Effector CD8-positive, alpha-beta T cell (primary cell): ENCODE results near the gene CATSPERD.
"Not testable (repeated sequence)": the region's sequence is repeated elsewhere in the genome, so short reads cannot be mapped to it uniquely, and the experiment has no call there.

Experiments used
- DNase-seq: peaks from one replicate; lab custom pipeline; 2025; lab: John Stamatoyannopoulos, UW

Gene CATSPERD

GRCh38 chr19:5686647-5687359 lies 33.6 kb upstream of the CATSPERD start:
- peak; percentile 92 for DNase-seq

DNA sequence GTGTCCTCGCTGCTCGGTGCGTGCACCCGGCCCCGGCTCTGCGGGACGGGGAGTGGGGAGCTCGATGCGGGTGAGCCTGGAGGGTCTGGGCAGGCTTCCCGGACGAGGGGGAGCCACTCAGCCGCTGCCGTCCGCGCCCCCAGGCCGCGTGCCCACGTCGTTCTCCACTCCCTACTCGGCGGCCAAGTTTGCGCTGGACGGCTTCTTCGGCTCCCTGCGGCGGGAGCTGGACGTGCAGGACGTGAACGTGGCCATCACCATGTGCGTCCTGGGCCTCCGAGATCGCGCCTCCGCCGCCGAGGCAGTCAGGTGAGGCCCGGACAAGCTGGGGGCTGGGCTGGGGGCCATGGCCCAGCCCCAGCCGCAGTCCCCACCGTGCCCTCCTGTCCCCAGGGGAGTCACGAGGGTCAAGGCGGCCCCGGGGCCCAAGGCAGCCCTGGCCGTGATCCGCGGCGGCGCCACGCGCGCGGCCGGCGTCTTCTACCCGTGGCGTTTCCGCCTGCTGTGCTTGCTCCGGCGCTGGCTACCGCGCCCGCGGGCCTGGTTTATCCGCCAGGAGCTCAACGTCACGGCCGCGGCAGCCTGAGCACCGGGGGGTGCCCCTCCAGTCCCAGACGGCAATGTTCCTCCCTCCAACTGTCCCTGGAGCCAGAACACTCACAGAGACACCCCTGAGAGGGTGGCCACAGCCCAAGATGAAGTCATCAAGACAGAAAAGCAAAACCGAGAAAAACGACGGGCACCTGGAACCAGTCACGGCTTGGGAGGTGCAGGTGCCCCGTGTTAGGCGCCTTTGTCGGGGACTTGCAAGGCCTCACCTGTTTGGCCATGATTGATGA lies 32.9 kb upstream of the CATSPERD start:
- no peak for DNase-seq

GRCh38 chr19:5688262-5688881 lies 32.1 kb upstream of the CATSPERD start:
- not testable (repeated sequence) for DNase-seq

DNA sequence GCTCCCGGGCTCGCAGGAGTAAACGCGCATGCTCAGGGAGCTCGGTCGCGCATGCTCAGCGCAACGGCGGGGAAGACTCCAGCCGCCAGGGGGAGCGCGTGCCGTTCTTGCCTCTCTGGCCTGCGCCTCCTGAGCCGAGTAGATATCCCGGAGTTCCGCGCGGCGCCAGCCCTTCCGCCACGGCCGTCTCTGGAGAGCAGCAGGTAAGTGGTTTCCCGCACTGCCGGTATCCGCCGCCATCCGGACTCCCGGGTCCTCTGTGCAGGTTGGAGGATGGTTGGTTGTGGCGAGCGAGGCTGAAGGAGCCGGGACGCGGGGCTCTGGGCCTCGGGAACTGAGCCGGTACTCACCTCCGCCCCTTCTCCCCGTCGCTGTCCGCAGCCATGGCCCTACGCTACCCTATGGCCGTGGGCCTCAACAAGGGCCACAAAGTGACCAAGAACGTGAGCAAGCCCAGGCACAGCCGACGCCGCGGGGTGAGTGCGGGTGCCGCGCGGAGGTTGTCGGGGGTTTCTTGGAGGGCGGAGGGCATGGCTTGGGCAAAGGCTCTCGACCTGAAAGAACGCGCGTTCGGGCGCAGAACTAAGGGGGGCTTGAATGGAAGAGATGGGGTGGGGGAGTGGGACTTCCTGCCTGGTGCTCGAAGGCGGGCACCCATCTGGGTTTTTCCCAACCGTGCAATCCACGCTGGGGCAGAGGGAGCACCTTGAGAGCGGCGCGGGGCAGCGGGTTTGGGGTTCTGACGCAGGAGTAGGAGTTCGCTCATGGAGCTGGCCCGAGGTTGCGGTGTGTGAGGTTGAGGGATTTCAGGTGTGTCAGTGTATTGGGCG lies 30.1 kb upstream of the CATSPERD start, which contains the start of gene RPL36:
RPL36 (plus strand) TSS at position 171 of the 830 bp plus-strand sequence; CDS start at position 384, 213 bp downstream.
- DNase-seq, result peak; percentile 98

DNA sequence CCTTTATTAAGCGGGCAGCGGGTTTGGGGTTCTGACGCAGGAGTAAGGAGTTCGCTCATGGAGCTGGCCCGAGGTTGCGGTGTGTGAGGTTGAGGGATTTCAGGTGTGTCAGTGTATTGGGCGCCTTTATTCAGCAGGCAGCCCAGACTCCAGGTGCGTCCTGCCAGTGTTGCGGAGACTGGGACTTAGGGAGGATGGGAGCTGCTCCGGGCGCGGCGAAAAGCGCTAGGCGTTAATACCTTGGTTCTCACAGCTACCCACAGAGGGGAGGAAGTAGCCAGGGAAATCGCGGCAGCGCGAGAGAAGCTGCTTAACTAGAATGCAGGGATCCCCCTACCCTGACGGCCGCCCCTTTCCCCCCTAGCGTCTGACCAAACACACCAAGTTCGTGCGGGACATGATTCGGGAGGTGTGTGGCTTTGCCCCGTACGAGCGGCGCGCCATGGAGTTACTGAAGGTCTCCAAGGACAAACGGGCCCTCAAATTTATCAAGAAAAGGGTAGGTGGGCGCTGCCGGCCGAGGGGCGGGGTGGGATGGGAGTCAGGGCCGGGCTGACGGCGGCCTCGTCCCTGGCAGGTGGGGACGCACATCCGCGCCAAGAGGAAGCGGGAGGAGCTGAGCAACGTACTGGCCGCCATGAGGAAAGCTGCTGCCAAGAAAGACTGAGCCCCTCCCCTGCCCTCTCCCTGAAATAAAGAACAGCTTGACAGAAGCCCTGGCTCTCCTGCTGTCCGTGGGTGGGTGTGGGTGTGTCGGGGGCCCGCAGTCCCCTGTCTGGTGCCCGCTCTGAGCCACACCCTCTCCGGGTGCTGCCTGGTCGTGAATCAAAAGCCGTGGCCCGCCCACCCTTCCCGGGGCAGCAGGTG lies 29.2 kb upstream of the CATSPERD start:
- DNase-seq, result no peak

- DNase-seq, result no peak
Observed at GRCh38 chr19:5691822-5692722, 28.4 kb upstream of the CATSPERD start.

DNA sequence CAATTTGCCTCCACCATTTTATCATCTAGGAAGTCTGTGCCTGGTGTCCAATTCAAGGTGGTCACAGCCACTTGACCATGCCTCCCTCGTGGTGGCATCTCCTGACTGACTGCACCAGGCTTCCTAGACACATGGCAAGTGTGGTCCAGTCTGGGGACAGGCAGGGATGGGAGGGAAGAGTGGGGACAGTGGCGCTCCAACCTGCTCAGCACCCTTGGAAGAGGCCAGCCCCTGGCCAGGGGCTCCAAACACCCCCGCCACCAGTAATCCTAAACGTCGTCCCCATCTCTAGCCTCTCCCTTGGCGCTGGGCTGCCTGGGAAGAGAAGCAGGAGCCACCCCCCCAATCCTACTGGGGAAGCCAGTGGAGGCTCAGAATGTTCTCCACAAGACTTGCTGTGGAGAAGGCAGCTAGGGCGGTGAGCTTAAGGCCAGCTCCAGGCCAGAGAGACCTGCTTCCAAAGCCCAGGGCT lies 27.7 kb upstream of the CATSPERD start:
- DNase-seq, result no peak

DNA sequence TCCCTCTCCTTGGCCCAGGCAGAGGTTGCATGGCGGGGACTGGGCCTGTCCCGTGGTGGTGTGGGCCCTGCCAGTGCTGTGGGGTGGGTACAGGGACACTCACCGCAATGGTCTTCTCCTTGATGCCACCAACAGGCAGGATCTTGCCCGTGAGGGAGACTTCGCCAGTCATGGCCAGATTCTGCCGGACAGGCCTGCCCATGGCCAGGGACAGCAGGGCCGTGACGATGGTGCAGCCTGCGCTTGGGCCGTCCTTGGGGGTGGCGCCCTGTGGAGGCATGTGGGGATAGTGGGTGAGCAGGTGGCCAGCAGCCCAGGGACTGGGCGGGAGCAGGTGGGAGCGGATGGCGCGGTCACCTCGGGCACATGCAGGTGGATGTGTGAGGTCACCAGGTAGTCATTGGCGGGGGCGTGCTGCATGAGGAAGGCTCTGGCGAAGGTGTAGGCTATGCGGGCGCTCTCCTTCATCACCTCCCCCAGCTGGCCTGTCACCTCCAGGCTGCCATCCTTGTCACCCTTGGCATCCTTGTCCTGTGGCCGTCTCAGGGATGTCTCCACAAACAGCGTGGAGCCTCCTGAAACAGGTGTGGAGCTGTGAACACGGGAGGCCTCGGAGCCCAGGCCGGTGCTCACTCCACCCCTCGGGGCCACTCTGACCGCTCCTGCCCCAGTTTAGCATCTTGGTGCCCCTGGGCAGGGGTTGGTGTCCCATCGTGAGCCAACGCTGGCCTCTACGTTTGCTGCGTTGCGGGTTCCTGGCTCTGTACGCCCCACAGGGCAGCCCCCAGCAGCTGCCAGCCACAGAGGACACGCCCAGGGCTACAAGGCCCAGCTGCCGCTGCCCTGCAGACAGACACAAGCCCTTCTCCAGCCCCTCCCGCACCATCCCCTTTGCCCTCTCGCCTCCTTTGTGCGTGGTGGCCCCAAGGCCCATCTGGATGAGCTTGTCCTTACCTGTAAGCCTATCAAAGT lies 27.0 kb upstream of the CATSPERD start:
- DNase-seq, result no peak

GRCh38 chr19:5694167-5694955 lies 26.1 kb upstream of the CATSPERD start:
- DNase-seq, result no peak

DNA sequence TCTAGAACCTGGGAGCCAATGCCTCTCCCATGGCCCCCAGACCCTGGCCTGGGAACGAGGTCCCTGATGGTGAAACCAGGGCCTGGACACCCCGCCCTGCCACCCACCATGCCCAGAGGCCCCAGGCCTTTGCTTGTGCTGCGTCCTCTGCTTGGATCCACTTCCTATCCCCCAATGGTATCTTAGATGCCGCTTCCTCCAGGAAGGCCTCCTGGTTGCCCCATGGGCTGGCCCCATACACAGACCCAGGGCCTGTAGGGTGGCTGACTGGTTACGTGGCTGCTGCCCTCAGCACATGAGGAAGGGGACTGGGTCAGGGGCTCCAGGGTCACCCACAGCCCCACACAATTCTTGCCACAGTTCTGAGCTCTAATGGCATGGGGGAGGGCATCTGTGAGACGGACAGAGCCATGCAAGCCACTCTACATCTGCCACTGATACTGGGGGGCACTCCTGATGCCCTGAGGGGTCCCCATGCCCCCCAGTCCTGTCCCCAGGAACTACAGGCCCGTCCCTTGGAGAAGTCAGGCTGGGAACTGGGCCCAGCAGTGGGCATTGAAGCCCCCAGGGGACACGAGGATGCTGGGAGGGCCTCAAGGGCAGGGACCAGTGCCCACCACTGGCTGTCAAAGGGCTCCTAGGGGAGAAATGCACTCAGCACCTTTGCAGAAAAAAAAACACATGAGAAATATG lies 25.3 kb upstream of the CATSPERD start:
- DNase-seq, result no peak

GRCh38 chr19:5695649-5696195 lies 24.7 kb upstream of the CATSPERD start:
- no peak for DNase-seq

DNA sequence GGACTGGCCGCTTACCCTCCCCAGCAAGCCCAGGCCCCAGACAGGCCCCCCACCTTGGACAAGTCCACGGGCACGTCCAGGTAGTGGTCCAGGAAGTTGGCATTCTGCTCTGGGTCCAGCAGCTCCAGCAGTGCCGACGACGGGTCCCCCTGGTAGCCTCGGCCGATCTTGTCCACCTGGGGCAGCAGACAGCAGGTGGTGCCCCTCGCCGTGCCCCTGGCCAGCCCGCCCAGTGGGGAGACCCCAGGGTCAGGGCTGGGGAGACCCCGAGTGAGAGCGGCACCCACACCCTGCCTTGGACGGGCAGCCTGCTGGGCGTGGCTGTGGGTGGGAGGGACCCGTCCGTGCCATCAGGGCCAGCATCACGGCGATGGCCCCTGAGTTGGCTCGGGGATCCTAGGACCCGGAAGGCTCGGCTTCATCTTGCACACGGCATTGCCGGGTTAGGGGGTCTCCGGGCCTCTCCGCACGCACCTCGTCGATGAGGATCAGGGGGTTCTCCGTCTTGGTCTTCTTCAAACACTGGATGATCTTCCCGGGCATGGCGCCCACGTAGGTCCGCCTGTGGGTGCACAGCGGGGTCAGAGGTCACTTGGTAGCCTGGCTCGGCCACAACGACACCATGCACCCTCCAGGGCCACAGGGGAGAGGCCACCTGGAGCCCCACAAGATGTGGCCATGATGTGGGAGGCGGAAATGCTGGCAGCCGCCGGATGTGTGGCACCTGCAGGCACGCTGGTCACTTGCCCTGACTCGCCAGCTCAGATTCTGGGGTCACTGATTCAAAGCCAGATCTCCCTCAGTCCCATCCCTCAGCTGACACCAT lies 24.0 kb upstream of the CATSPERD start:
- DNase-seq, result no peak

DNA sequence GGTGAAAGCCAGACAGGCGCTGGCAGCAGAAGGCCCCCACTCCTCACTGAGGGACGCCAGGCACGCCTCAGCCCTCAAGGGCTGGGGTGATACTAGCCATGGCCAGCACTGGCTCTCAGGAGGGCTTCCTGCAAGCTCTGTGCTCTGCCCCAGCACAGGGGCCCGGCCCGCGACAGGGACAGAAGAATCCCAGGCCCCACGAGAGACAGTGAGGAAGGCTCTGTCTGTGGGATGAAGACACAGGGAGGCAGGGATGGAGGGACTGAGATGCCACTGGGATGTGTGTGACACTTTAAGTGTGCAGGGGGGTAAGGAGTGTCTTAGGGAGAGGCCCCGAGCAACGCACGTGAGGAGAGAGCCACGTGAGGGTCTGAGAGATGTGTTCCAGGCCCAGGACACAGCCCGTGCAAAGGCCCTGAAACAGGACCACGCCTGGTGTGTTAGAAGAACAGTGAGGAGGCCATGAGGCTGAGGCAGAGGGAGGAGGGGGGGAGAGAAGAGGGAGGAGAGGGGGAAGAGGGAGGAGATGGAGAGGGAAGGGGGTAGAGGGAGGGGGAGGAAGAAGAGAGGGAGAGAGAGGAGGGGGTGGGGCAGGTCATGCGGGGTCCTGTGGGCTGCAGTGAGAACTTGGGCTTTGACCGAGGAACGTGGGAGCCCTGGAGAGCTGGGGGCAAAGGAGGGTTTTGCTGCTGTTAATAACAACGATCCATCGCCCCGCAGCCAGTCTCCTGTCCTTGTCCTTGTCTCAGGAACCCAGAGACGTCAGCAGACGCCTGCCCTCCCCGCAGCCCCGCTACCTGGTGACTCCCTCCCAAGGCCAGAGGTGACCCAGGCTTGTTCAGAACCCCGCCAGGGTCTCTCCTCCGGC lies 23.2 kb upstream of the CATSPERD start:
- DNase-seq, result no peak

DNA sequence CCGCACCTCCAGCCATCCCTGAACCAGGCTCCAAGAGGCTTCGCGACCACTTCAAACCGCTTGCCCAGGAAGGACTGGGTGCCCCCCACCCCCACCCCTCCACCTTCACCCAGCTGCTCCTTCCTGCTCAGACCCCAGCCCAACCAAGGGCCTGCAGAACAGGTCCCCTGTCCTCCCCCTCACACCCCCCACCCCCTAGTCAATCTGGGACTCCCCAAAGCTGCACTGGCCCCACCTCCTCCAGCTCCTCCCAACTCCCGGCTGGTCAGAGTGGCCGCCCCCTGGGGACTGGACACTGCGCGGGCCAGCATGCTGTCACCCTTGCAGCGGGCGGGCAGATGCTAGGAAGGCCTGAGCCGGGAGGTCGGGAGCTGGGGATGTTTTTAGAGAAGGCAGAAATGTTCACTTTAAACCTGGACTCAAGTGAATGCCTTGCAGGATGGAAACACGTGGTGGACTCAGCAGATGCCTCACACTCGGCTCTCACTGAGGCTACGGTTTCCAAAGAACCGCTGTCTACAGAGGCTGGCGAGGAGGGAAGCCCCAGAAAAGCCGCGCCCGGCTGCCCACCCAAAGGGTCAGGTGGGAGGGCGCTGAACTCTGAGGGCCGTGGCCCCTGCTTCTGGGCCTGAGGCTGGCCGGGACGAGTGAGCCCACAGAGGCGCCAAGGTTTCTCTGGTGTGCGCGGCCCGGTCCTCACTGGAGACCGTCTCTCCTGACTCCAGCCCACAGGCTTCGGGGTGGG lies 22.4 kb upstream of the CATSPERD start:
- DNase-seq, result no peak
